TTC549 (cell line): ENCODE measurements around the gene KNCN.

ENCODE experiments used
- FAIRE-seq: peaks from 2 replicates; lab custom pipeline; 2012; peaks lifted over from hg19 to GRCh38; lab: Jason Lieb, UNC

Gene KNCN

GRCh38 chr1:46523496-46524353 is 27.7 kb downstream of the KNCN start:
- FAIRE-seq = no peak

- no peak for FAIRE-seq
These were observed 28.5 kb downstream of the KNCN start for GRCh38 chr1:46522969-46523320.

GRCh38 chr1:46522184-46522968 is 29.1 kb downstream of the KNCN start:
- no peak for FAIRE-seq

- no peak for FAIRE-seq
These were observed 30.0 kb downstream of the KNCN start for GRCh38 chr1:46521414-46521813.

GRCh38 chr1:46520063-46520911 is 31.2 kb downstream of the KNCN start:
- no peak for FAIRE-seq

GRCh38 chr1:46519209-46519608 is 32.2 kb downstream of the KNCN start:
- FAIRE-seq = no peak

GRCh38 chr1:46517932-46518498 is 33.4 kb downstream of the KNCN start:
- FAIRE-seq = no peak

GRCh38 chr1:46517010-46517600 is 34.3 kb downstream of the KNCN start:
- no peak for FAIRE-seq

GRCh38 chr1:46516200-46516950 is 35.1 kb downstream of the KNCN start:
- FAIRE-seq = no peak

- no peak for FAIRE-seq
These were observed 35.9 kb downstream of the KNCN start for GRCh38 chr1:46515576-46515975.

GRCh38 chr1:46513536-46513935 is 37.9 kb downstream of the KNCN start:
- no peak for FAIRE-seq

- no peak for FAIRE-seq
These were observed 38.7 kb downstream of the KNCN start for GRCh38 chr1:46512792-46513190.

- FAIRE-seq = no peak
These were observed 39.2 kb downstream of the KNCN start for GRCh38 chr1:46512135-46512791.

- no peak for FAIRE-seq
These were observed 40.5 kb downstream of the KNCN start for GRCh38 chr1:46510998-46511365.

- no peak for FAIRE-seq
These were observed 41.0 kb downstream of the KNCN start for GRCh38 chr1:46510341-46510997.

GRCh38 chr1:46508757-46509156 is 42.7 kb downstream of the KNCN start:
- no peak for FAIRE-seq

- no peak for FAIRE-seq
These were observed 44.8 kb downstream of the KNCN start for GRCh38 chr1:46506470-46507219.

GRCh38 chr1:46503421-46503820 is 48.0 kb downstream of the KNCN start:
- no peak for FAIRE-seq

GRCh38 chr1:46501528-46501927 is 49.9 kb downstream of the KNCN start:
- no peak for FAIRE-seq
